ENCODE results near the gene AGAP1.
A peak's percentile ranks its signal among the peaks of the same experiment; 100 is the strongest.

AGAP1 gene

GRCh38 chr2:235685024-235685721, 191.3 kb downstream of the AGAP1 start:
- in situ Hi-C loops (cut with MboI; ENCODE audit: low pct_unique_long_range_greater_than_20kb, low sequenced_read_pairs), result no loop called here
- peak; percentile 77 for DNase-seq

GRCh38 chr2:235688511-235689426, 194.9 kb downstream of the AGAP1 start:
- no peak for DNase-seq
- in situ Hi-C loops (cut with MboI; ENCODE audit: low pct_unique_long_range_greater_than_20kb, low sequenced_read_pairs), result no loop called here

GRCh38 chr2:235689427-235689853, 195.6 kb downstream of the AGAP1 start:
- no peak for DNase-seq
- in situ Hi-C loops (cut with MboI; ENCODE audit: low pct_unique_long_range_greater_than_20kb, low sequenced_read_pairs), result no loop called here

- in situ Hi-C loops (cut with MboI; ENCODE audit: low pct_unique_long_range_greater_than_20kb, low sequenced_read_pairs), result no loop called here
- no peak for DNase-seq
These were observed 196.4 kb downstream of the AGAP1 start for GRCh38 chr2:235690082-235690808.

- in situ Hi-C loops (cut with MboI; ENCODE audit: low pct_unique_long_range_greater_than_20kb, low sequenced_read_pairs), result no loop called here
- DNase-seq, result no peak
These were observed 197.1 kb downstream of the AGAP1 start for GRCh38 chr2:235690809-235691450.

GRCh38 chr2:235692076-235692475, 198.2 kb downstream of the AGAP1 start:
- DNase-seq, result no peak
- in situ Hi-C loops (cut with MboI; ENCODE audit: low pct_unique_long_range_greater_than_20kb, low sequenced_read_pairs), result no loop called here

- in situ Hi-C loops (cut with MboI; ENCODE audit: low pct_unique_long_range_greater_than_20kb, low sequenced_read_pairs), result no loop called here
- DNase-seq, result no peak
These were observed 198.9 kb downstream of the AGAP1 start for GRCh38 chr2:235692671-235693171.

- in situ Hi-C loops (cut with MboI; ENCODE audit: low pct_unique_long_range_greater_than_20kb, low sequenced_read_pairs), result no loop called here
- DNase-seq, result no peak
These were observed 199.4 kb downstream of the AGAP1 start for GRCh38 chr2:235693279-235693678.

GRCh38 chr2:235694721-235695601, 201.1 kb downstream of the AGAP1 start:
- no peak for DNase-seq
- in situ Hi-C loops (cut with MboI; ENCODE audit: low pct_unique_long_range_greater_than_20kb, low sequenced_read_pairs), result no loop called here

GRCh38 chr2:235695602-235695895, 201.7 kb downstream of the AGAP1 start:
- DNase-seq, result no peak
- in situ Hi-C loops (cut with MboI; ENCODE audit: low pct_unique_long_range_greater_than_20kb, low sequenced_read_pairs), result no loop called here

- no peak for DNase-seq
- in situ Hi-C loops (cut with MboI; ENCODE audit: low pct_unique_long_range_greater_than_20kb, low sequenced_read_pairs), result no loop called here
These were observed 203.2 kb downstream of the AGAP1 start for GRCh38 chr2:235697041-235697440.

- in situ Hi-C loops (cut with MboI; ENCODE audit: low pct_unique_long_range_greater_than_20kb, low sequenced_read_pairs), result no loop called here
- DNase-seq, result no peak
These were observed 204.2 kb downstream of the AGAP1 start for GRCh38 chr2:235698028-235698427.

- DNase-seq, result no peak
- in situ Hi-C loops (cut with MboI; ENCODE audit: low pct_unique_long_range_greater_than_20kb, low sequenced_read_pairs), result no loop called here
These were observed 204.6 kb downstream of the AGAP1 start for GRCh38 chr2:235698491-235698890.

GRCh38 chr2:235699576-235699975, 205.7 kb downstream of the AGAP1 start:
- DNase-seq, result no peak
- in situ Hi-C loops (cut with MboI; ENCODE audit: low pct_unique_long_range_greater_than_20kb, low sequenced_read_pairs), result no loop called here

- no peak for DNase-seq
- in situ Hi-C loops (cut with MboI; ENCODE audit: low pct_unique_long_range_greater_than_20kb, low sequenced_read_pairs), result no loop called here
These were observed 207.6 kb downstream of the AGAP1 start for GRCh38 chr2:235701206-235701981.

GRCh38 chr2:235702186-235702585, 208.3 kb downstream of the AGAP1 start:
- DNase-seq, result no peak
- in situ Hi-C loops (cut with MboI; ENCODE audit: low pct_unique_long_range_greater_than_20kb, low sequenced_read_pairs), result no loop called here

GRCh38 chr2:235703711-235704295, 210.0 kb downstream of the AGAP1 start:
- DNase-seq, result no peak
- in situ Hi-C loops (cut with MboI; ENCODE audit: low pct_unique_long_range_greater_than_20kb, low sequenced_read_pairs), result no loop called here

Data from KBM-7 (cell line).